HepG2 (cell line): ENCODE results near the gene PRRT2. TPM values are rescaled to one million over a fixed set of nuclear protein-coding genes. Genes with fewer than 3 reads are reported as not detected.
A peak's percentile ranks its signal among the peaks of the same experiment; 100 is the strongest.

ENCODE experiments used
- ETV6 ChIP-seq: sonication (generic); formaldehyde crosslinking; conservative IDR thresholded peaks from 2 replicates; pipeline ENCODE4 v1.4.0; 2020; ENCODE audit warnings: missing genetic modification reagents
- PPARG ChIP-seq: conservative IDR thresholded peaks from 2 replicates; pipeline ENCODE4 v1.6.1; 2016; ENCODE audit warnings: missing biosample characterization, missing genetic modification reagents
- SALL2 ChIP-seq: sonication (generic); formaldehyde crosslinking; IDR thresholded peaks from 2 replicates; pipeline ENCODE4 v1.8.1; 2023; ENCODE audit warnings: mild to moderate bottlenecking, missing genetic modification reagents, inconsistent platforms
- SP4 ChIP-seq: sonication (generic); formaldehyde crosslinking; IDR thresholded peaks from 2 replicates; pipeline ENCODE4 v1.8.1; 2023; ENCODE audit warnings: mild to moderate bottlenecking, missing genetic modification reagents
- STAT5B ChIP-seq: sonication (generic); formaldehyde crosslinking; IDR thresholded peaks from 2 replicates; pipeline ENCODE4 v1.4.0; 2020; ENCODE audit warnings: missing genetic modification reagents
- TBX3 ChIP-seq: fragments of 450-650 bp; IDR thresholded peaks from 2 replicates; pipeline ENCODE4 v1.6.1; 2017; ENCODE audit warnings: antibody characterized with exemption, mild to moderate bottlenecking, inconsistent platforms, borderline replicate concordance
- ZNF235 ChIP-seq: sonication (generic); formaldehyde crosslinking; IDR thresholded peaks from 2 replicates; pipeline ENCODE4 v1.8.1; 2023; ENCODE audit warnings: mild to moderate bottlenecking, missing genetic modification reagents, borderline replicate concordance
- ZNF468 ChIP-seq: sonication (generic); formaldehyde crosslinking; IDR thresholded peaks from 2 replicates; pipeline ENCODE4 v1.8.0; 2022; ENCODE audit warnings: mild to moderate bottlenecking, moderate library complexity, missing genetic modification reagents
- ZSCAN25 ChIP-seq: sonication (generic); formaldehyde crosslinking; IDR thresholded peaks from 2 replicates; pipeline ENCODE4 v1.8.0; 2022; ENCODE audit warnings: mild to moderate bottlenecking, missing genetic modification reagents
- polyA plus RNA-seq, 8 experiments: library from polyadenylated mRNA; depleted of rRNA in 3 of 8; stranded (reverse) in 7 of 8; unstranded in 1 of 8; fragments of >200 nt; fragmentation: Illumina TruSeq in 4 of 8; extraction: Trizol in 4 of 8; gene quantifications; 2 replicates each; pipeline versions ENCODE4 v1.2.1 to v1.2.3, GENCODE V29; 2011 to 2016; ENCODE audit warnings: low read depth in 4 of 8, missing spikeins in 1 of 8, mixed read lengths in 1 of 8; ENCODE audit not compliant: insufficient read depth in 1 of 8
- total RNA-seq, 5 experiments: library from RNA; depleted of rRNA; stranded (reverse); fragments of >200 nt; fragmentation: Illumina TruSeq; extraction: Trizol; gene quantifications; 2 replicates each; pipeline ENCODE4 v1.2.3, GENCODE V29; 2016; ENCODE audit warnings: low read depth in 1 of 5
- TF ChIP-seq, protein P1 (sequence below): sonication (generic); formaldehyde crosslinking; IDR thresholded peaks from 2 replicates; pipeline ENCODE4 v1.8.1; 2023; ENCODE audit warnings: missing genetic modification reagents, inconsistent platforms, borderline replicate concordance
- TF ChIP-seq, protein P2 (sequence below): sonication (generic); formaldehyde crosslinking; IDR thresholded peaks from 2 replicates; pipeline ENCODE4 v1.5.1; 2020; ENCODE audit warnings: mild to moderate bottlenecking, missing genetic modification reagents
- TF ChIP-seq, protein P3 (sequence below): IDR thresholded peaks from 2 replicates; pipeline ENCODE4 v1.4.0; 2020; ENCODE audit warnings: mild to moderate bottlenecking, missing genetic modification reagents
- TF ChIP-seq, protein P4 (sequence below): sonication (generic); formaldehyde crosslinking; IDR thresholded peaks from 2 replicates; pipeline ENCODE4 v1.4.0; 2020; ENCODE audit warnings: mild to moderate bottlenecking, missing genetic modification reagents
- TF ChIP-seq, protein P5 (sequence below): sonication (generic); formaldehyde crosslinking; conservative IDR thresholded peaks from 2 replicates; pipeline ENCODE4 v1.4.0; 2020; ENCODE audit warnings: mild to moderate bottlenecking, missing genetic modification reagents, moderate library complexity

PRRT2 gene
- total and polyA plus RNA-seq, 2 of the 13 experiments (the other 11 are each of a cell fraction or from before 2014, with no cell fraction given) = 0.51 to 1.1 TPM

DNA sequence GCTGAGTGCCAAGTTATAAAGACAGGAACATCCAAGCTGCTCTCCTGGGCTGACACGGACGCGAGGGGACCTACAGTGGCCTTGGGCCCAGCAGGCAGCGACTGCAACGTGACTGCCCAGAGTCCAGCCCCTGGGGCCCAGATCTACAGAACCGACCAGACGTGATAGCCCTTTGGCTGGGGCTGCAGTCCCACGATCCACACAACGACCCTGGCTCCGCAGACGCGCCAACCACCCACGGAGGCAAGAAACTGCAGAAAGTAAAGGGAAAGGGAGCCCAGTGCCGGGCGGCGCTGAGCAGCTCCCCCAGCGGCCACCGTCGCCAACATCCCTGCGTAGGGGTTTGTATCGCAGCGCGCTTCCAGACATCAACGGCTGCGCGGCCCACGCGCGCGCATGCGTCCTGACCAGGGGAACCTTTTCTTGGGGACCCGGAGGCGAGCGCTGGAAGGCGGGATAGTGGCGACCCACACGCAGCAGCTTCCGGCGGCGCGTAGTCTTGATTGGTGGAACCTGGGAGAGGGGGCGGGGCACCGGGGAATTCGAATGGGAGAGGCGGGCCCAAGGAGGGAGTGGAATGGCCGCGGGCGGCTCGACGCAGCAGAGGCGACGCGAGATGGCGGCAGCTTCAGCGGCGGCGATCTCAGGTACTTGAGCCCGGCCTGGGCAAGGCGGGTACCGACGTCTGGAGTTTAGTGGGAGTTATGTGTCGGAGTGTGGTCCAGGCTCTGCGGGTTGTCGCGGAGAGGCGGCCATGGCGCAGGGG, 21.6 kb upstream of the PRRT2 start, which contains the start of gene KIF22 (continued):
- TF ChIP-seq, protein P1, sequence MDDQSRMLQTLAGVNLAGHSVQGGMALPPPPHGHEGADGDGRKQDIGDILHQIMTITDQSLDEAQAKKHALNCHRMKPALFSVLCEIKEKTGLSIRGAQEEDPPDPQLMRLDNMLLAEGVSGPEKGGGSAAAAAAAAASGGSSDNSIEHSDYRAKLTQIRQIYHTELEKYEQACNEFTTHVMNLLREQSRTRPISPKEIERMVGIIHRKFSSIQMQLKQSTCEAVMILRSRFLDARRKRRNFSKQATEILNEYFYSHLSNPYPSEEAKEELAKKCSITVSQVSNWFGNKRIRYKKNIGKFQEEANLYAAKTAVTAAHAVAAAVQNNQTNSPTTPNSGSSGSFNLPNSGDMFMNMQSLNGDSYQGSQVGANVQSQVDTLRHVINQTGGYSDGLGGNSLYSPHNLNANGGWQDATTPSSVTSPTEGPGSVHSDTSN (CRISPR knock-in tag) = no peak
- TF ChIP-seq ETV6 (CRISPR knock-in tag) (peak; percentile 50), ZNF235 (CRISPR knock-in tag) (peak; percentile 9), ZNF468 (CRISPR knock-in tag) (no peak; the same call in 1 of the 2 replicates), STAT5B (CRISPR knock-in tag) (no peak), TBX3 (no peak; the same call in 1 of the 2 replicates), ZSCAN25 (CRISPR knock-in tag) (peak; percentile 72), SP4 (peak; percentile 99), SALL2 (peak; percentile 85; the same call in 1 of the 2 replicates), PPARG (CRISPR knock-in tag) (0 out of 2 replicates have a peak, but pooled peaks have one; percentile 52)
- TF ChIP-seq, protein P2, sequence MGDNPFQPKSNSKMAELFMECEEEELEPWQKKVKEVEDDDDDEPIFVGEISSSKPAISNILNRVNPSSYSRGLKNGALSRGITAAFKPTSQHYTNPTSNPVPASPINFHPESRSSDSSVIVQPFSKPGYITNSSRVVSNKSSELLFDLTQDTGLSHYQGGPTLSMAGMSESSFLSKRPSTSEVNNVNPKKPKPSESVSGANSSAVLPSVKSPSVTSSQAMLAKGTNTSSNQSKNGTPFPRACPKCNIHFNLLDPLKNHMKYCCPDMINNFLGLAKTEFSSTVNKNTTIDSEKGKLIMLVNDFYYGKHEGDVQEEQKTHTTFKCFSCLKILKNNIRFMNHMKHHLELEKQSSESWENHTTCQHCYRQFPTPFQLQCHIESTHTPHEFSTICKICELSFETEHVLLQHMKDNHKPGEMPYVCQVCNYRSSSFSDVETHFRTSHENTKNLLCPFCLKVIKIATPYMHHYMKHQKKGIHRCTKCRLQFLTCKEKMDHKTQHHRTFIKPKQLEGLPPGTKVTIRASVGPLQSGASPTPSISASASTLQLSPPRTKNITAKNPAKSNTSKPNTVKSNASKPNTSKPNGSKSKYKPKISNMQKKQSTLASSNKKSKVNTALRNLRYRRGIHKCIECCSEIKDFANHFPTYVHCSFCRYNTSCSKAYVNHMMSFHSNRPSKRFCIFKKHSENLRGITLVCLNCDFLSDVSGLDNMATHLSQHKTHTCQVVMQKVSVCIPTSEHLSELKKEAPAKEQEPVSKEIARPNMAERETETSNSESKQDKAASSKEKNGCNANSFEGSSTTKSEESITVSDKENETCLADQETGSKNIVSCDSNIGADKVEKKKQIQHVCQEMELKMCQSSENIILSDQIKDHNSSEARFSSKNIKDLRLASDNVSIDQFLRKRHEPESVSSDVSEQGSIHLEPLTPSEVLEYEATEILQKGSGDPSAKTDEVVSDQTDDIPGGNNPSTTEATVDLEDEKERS (CRISPR knock-in tag) = peak; percentile 96
- TF ChIP-seq, protein P3, sequence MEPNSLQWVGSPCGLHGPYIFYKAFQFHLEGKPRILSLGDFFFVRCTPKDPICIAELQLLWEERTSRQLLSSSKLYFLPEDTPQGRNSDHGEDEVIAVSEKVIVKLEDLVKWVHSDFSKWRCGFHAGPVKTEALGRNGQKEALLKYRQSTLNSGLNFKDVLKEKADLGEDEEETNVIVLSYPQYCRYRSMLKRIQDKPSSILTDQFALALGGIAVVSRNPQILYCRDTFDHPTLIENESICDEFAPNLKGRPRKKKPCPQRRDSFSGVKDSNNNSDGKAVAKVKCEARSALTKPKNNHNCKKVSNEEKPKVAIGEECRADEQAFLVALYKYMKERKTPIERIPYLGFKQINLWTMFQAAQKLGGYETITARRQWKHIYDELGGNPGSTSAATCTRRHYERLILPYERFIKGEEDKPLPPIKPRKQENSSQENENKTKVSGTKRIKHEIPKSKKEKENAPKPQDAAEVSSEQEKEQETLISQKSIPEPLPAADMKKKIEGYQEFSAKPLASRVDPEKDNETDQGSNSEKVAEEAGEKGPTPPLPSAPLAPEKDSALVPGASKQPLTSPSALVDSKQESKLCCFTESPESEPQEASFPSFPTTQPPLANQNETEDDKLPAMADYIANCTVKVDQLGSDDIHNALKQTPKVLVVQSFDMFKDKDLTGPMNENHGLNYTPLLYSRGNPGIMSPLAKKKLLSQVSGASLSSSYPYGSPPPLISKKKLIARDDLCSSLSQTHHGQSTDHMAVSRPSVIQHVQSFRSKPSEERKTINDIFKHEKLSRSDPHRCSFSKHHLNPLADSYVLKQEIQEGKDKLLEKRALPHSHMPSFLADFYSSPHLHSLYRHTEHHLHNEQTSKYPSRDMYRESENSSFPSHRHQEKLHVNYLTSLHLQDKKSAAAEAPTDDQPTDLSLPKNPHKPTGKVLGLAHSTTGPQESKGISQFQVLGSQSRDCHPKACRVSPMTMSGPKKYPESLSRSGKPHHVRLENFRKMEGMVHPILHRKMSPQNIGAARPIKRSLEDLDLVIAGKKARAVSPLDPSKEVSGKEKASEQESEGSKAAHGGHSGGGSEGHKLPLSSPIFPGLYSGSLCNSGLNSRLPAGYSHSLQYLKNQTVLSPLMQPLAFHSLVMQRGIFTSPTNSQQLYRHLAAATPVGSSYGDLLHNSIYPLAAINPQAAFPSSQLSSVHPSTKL (CRISPR knock-in tag) = peak; percentile 78
- TF ChIP-seq, protein P4, sequence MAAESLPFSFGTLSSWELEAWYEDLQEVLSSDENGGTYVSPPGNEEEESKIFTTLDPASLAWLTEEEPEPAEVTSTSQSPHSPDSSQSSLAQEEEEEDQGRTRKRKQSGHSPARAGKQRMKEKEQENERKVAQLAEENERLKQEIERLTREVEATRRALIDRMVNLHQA = no peak
- TF ChIP-seq, protein P5, sequence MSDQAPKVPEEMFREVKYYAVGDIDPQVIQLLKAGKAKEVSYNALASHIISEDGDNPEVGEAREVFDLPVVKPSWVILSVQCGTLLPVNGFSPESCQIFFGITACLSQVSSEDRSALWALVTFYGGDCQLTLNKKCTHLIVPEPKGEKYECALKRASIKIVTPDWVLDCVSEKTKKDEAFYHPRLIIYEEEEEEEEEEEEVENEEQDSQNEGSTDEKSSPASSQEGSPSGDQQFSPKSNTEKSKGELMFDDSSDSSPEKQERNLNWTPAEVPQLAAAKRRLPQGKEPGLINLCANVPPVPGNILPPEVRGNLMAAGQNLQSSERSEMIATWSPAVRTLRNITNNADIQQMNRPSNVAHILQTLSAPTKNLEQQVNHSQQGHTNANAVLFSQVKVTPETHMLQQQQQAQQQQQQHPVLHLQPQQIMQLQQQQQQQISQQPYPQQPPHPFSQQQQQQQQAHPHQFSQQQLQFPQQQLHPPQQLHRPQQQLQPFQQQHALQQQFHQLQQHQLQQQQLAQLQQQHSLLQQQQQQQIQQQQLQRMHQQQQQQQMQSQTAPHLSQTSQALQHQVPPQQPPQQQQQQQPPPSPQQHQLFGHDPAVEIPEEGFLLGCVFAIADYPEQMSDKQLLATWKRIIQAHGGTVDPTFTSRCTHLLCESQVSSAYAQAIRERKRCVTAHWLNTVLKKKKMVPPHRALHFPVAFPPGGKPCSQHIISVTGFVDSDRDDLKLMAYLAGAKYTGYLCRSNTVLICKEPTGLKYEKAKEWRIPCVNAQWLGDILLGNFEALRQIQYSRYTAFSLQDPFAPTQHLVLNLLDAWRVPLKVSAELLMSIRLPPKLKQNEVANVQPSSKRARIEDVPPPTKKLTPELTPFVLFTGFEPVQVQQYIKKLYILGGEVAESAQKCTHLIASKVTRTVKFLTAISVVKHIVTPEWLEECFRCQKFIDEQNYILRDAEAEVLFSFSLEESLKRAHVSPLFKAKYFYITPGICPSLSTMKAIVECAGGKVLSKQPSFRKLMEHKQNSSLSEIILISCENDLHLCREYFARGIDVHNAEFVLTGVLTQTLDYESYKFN (CRISPR knock-in tag) = peak; percentile 58
